Prostate gland (tissue), 2 donors: ENCODE measurements around the gene GUCY1A2. TPM values are rescaled to one million over a fixed set of nuclear protein-coding genes. Genes with fewer than 3 reads are reported as not detected.

Source experiments
- DNase-seq: peaks from one replicate; pipeline ENCODE4 v3.0.0-alpha.2; 2019; ENCODE audit warnings: low spot score
- H3K27ac ChIP-seq, 2 donors: fragments of 200-600 bp; sonication (generic); 2 replicates each; pipeline ENCODE4 v1.5.1; 2017 to 2019
- H3K27me3 ChIP-seq: fragments of 200-600 bp; sonication (generic); replicated peaks from 2 replicates; pipeline ENCODE4 v1.5.1; 2019; ENCODE audit not compliant: insufficient read depth
- H3K36me3 ChIP-seq, 2 donors: fragments of 200-600 bp; sonication (generic); 1 replicate in 1 of 2; 2 replicates in 1 of 2; pipeline versions ENCODE4 v1.5.1 to v1.8.1; 2017 to 2019
- H3K4me1 ChIP-seq: fragments of 200-600 bp; sonication (generic); replicated peaks from 2 replicates; pipeline ENCODE4 v1.5.1; 2019
- H3K4me3 ChIP-seq, 2 donors: fragments of 200-600 bp; sonication (generic); 2 replicates each; pipeline ENCODE4 v1.5.1; 2017 to 2019
- H3K9me3 ChIP-seq: fragments of 200-600 bp; sonication (generic); 2 replicates; pipeline ENCODE4 v1.5.1; 2017
- CTCF ChIP-seq, 4 experiments: fragments of 200-600 bp in 2 of 4; fragments of 450-650 bp in 2 of 4; sonication (generic) in 2 of 4; IDR thresholded peaks; 1 replicate in 3 of 4; 2 replicates in 1 of 4; pipeline ENCODE4 v1.5.1; 2016 to 2019; ENCODE audit warnings: antibody characterized with exemption in 4 of 4, mild to moderate bottlenecking in 2 of 4, moderate library complexity in 2 of 4
- POLR2A ChIP-seq: fragments of 450-650 bp; IDR thresholded peaks from one replicate; pipeline ENCODE4 v1.6.1; 2016; ENCODE audit warnings: antibody characterized with exemption, mild to moderate bottlenecking
- POLR2AphosphoS5 ChIP-seq: sonication (generic); formaldehyde crosslinking; IDR thresholded peaks from one replicate; pipeline ENCODE4 v1.6.1; 2017; ENCODE audit warnings: antibody characterized with exemption
- WGBS: methylation state at CpG from one replicate; pipeline ENCODE4 v1.1.5; 2018; 5-methylcytosine and 5-hydroxymethylcytosine counted together
- intact Hi-C: fragments of 100-400 bp; cut with DNase I; formaldehyde crosslinking; loops from one replicate; pipeline ENCODE4 v1.14.2; 2022
- total RNA-seq, 2 donors: library from RNA; depleted of rRNA; stranded (reverse); fragments of >200 nt; gene quantifications; one replicate each; pipeline ENCODE4 v1.1.0, GENCODE V29; 2016

GUCY1A2 gene
- total RNA-seq, 2 donors from 2014 or later = 1.2 to 15.3 TPM

GRCh38 chr11:106821826-106822225 lies 196.4 kb downstream of the GUCY1A2 start:
- no peak for DNase-seq
- TF ChIP-seq CTCF (IDR thresholded peaks at IDR 0.05) (no peak), POLR2A (no peak), POLR2AphosphoS5 (no peak)
- H3K9me3 ChIP-seq = no peaks in the 10 kb centered on the region
- H3K36me3 ChIP-seq = no peaks in the 10 kb centered on the region
- intact Hi-C loops = no loop called here
- H3K4me1 ChIP-seq = no peaks in the 10 kb centered on the region
- no peak overlapping the region for H3K4me3 ChIP-seq
- 58% methylated on average over 2 of the region's 2 CpGs for WGBS
- no peak overlapping the region for H3K27ac ChIP-seq
- H3K27me3 ChIP-seq = no peaks in the 10 kb centered on the region

DNA sequence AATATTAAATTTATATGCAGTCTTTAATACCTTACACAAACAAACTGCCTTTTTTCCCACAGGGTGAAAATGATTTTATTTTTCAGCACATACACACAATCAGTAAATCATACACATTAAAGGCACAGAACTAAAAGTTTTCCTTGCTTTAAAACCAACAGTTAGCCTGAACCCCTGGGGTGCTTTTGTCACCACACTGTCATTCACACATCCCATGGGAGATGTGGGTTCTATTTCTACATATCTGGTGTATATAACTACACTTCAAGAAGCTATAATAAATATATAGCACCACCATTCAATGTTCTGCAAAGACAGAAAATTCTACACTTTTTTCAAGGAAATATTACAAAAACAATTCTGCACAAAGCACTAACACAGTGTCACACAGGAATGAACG lies 197.0 kb downstream of the GUCY1A2 start:
- H3K27ac ChIP-seq = no peak overlapping the region
- WGBS = 32% methylated on average over 1 of the region's 1 CpG
- no peak for DNase-seq
- no peaks in the 10 kb centered on the region for H3K4me1 ChIP-seq
- H3K4me3 ChIP-seq = no peak overlapping the region
- no peaks in the 10 kb centered on the region for H3K27me3 ChIP-seq
- TF ChIP-seq POLR2A (no peak), CTCF (IDR thresholded peaks at IDR 0.05) (no peak), POLR2AphosphoS5 (no peak)
- intact Hi-C loops = no loop called here
- H3K9me3 ChIP-seq = no peaks in the 10 kb centered on the region
- no peaks in the 10 kb centered on the region for H3K36me3 ChIP-seq

DNA sequence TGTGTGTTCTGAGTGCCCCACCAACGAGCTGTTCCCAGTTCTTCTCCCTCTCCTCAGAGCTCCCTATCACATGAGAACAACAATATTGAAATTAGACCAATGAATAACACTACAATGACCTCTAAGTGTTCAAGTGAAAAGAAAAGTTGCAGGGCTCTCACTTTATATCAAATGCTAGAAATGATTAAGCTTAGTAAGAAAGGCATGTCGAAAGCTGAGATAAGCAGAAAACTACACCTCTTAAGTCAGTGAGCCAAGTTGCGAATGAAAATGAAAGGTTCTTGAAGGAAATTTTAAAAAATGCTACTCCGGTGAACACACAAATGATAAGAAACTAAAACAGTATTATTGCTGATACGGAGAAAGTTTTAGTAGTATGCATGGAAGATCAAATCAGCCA lies 199.8 kb downstream of the GUCY1A2 start:
- Histone ChIP-seq H3K36me3 (no peaks in the 10 kb centered on the region), H3K9me3 (no peaks in the 10 kb centered on the region), H3K4me1 (no peaks in the 10 kb centered on the region), H3K27ac (no peak overlapping the region), H3K4me3 (no peak overlapping the region), H3K27me3 (no peaks in the 10 kb centered on the region)
- WGBS = 90% methylated on average over 5 of the region's 5 CpGs
- no peak for TF ChIP-seq CTCF (IDR thresholded peaks at IDR 0.05)
- TF ChIP-seq POLR2A = no peak
- TF ChIP-seq POLR2AphosphoS5 = no peak
- intact Hi-C loops = no loop called here
- DNase-seq = no peak

GRCh38 chr11:106815209-106815608 lies 203.1 kb downstream of the GUCY1A2 start:
- Histone ChIP-seq H3K27ac (no peak overlapping the region), H3K4me3 (no peak overlapping the region), H3K4me1 (no peaks in the 10 kb centered on the region), H3K36me3 (no peaks in the 10 kb centered on the region), H3K27me3 (no peaks in the 10 kb centered on the region), H3K9me3 (no peaks in the 10 kb centered on the region)
- no peak for TF ChIP-seq CTCF (IDR thresholded peaks at IDR 0.05)
- TF ChIP-seq POLR2AphosphoS5 = no peak
- no peak for TF ChIP-seq POLR2A
- no peak for DNase-seq
- intact Hi-C loops = no loop called here

- intact Hi-C loops = no loop called here
- 69% methylated on average over 1 of the region's 1 CpG for WGBS
- Histone ChIP-seq H3K27ac (no peak overlapping the region), H3K4me1 (no peaks in the 10 kb centered on the region), H3K9me3 (no peaks in the 10 kb centered on the region), H3K27me3 (no peaks in the 10 kb centered on the region), H3K4me3 (no peak overlapping the region), H3K36me3 (no peaks in the 10 kb centered on the region)
- no peak for TF ChIP-seq CTCF (IDR thresholded peaks at IDR 0.05)
- no peak for TF ChIP-seq POLR2A
- no peak for DNase-seq
These were observed 204.5 kb downstream of the GUCY1A2 start for GRCh38 chr11:106813806-106814205.
